ENCODE results near the gene BTG1. TPM values are rescaled to one million over a fixed set of nuclear protein-coding genes. Genes with fewer than 3 reads are reported as not detected.

Gene BTG1
- total RNA-seq, 2 donors from 2014 or later = 30.4 to 34.1 TPM

DNA sequence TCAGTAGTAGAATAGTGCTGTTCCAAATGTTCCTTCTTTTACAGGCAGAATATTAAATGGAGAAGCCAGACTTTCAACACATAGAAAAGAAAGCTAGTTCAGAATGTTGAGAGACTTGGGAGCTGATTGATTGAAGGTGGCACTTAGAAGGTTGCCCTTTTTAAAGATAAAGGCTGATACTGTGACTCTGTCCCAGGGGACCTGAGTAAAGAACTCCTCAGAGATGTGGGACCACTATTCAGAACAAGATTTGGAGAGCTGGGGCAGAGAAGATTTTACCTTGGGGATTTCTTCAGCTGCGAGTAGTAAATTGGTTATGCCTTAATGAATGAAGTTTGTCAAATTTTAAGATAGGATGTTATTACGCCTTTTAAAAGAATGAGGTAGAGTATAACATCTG lies 21.4 kb upstream of the BTG1 start:
- Histone ChIP-seq H3K27me3 (ENCODE audit: control insufficient read depth, insufficient read depth, low read length, poor library complexity, severe bottlenecking) (no peaks in the 10 kb centered on the region), H3K9ac (ENCODE audit: extremely low read depth, low read length, poor library complexity, severe bottlenecking) (no peak overlapping the region), H3K9me3 (ENCODE audit: control insufficient read depth, low read length) (no peaks in the 10 kb centered on the region), H3K4me1 (ENCODE audit: control insufficient read depth, insufficient read depth, low read length) (no peaks in the 10 kb centered on the region), H3K4me3 (ENCODE audit: low read length) (no peak overlapping the region), H3K27ac (ENCODE audit: low read depth, low read length) (no peak overlapping the region), H3K36me3 (ENCODE audit: control insufficient read depth, insufficient read depth, low read length) (no peaks in the 10 kb centered on the region)
- H3K36me3 Mint-ChIP-seq (ENCODE audit: low read depth) = no peaks in the 10 kb centered on the region
- no peaks in the 10 kb centered on the region for H3K27me3 Mint-ChIP-seq (ENCODE audit: insufficient read depth)
- WGBS, 2 experiments (ENCODE audit: insufficient coverage in 1 of 2, insufficient read length in 1 of 2) = 98 to 100% methylated on average over 1 to 2 of the region's 2 CpGs
- no peak overlapping the region for H3K27ac Mint-ChIP-seq
- TF ChIP-seq, protein P1, sequence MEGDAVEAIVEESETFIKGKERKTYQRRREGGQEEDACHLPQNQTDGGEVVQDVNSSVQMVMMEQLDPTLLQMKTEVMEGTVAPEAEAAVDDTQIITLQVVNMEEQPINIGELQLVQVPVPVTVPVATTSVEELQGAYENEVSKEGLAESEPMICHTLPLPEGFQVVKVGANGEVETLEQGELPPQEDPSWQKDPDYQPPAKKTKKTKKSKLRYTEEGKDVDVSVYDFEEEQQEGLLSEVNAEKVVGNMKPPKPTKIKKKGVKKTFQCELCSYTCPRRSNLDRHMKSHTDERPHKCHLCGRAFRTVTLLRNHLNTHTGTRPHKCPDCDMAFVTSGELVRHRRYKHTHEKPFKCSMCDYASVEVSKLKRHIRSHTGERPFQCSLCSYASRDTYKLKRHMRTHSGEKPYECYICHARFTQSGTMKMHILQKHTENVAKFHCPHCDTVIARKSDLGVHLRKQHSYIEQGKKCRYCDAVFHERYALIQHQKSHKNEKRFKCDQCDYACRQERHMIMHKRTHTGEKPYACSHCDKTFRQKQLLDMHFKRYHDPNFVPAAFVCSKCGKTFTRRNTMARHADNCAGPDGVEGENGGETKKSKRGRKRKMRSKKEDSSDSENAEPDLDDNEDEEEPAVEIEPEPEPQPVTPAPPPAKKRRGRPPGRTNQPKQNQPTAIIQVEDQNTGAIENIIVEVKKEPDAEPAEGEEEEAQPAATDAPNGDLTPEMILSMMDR (conservative IDR thresholded peaks at IDR 0.05) = no peak
- H3K9me3 Mint-ChIP-seq = no peaks in the 10 kb centered on the region
- no peak overlapping the region for H3K4me3 Mint-ChIP-seq
- DNase-seq = no peak
- H3K4me1 Mint-ChIP-seq = no peaks in the 10 kb centered on the region

DNA sequence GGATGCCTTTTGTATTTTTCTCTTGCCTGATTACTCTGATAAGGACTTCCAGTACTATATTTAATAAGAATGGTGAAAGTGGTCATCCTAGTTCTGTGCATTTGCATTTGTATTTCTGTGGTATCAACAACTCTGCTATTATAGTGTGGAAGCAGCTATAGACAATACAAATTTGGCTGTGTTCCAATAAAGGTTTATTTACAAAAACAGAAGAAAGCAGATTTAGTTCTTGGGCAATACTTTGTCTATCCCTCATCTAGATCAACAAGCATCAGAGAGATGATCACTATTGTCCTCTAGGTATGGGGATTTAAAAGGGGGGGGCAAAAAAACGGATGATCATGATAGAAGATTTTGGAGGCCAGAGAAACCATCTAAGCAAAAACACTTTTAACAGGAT lies 19.1 kb upstream of the BTG1 start:
- H3K36me3 Mint-ChIP-seq (ENCODE audit: low read depth) = no peaks in the 10 kb centered on the region
- no peak overlapping the region for H3K27ac Mint-ChIP-seq
- WGBS, 2 experiments (ENCODE audit: insufficient coverage in 1 of 2, insufficient read length in 1 of 2) = 83% methylated on average over 1 of the region's 1 CpG; no CpG with 5 or more reads in 1 of the 2 experiments

DNA sequence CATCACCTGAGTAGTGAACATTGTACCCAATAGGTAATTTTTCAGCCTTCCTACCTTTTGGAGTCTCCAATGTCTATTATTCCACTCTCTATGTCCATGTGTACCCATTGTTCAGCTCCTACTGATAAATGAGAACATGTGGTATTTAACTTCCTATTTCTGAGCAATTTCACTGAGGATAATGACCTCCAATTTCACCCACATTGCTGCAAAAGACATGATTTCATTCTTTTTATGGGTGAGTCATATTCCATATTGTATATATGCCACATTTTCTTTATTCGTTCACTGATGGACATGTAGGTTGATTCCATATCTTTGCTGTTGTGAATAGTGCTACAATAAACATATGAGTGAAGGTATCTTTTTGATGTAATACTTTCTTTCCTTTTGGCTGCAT lies 16.4 kb upstream of the BTG1 start:
- WGBS, 2 experiments (ENCODE audit: insufficient coverage in 1 of 2, insufficient read length in 1 of 2) = 100% methylated on average over 1 of the region's 1 CpG; no CpG with 5 or more reads in 1 of the 2 experiments
- TF ChIP-seq, protein P1 (conservative IDR thresholded peaks at IDR 0.05) = no peak
- no peaks in the 10 kb centered on the region for H3K27me3 Mint-ChIP-seq (ENCODE audit: insufficient read depth)
- H3K9me3 Mint-ChIP-seq = no peaks in the 10 kb centered on the region
- Histone ChIP-seq H3K27ac (ENCODE audit: low read depth, low read length) (no peak overlapping the region), H3K9me3 (ENCODE audit: control insufficient read depth, low read length) (no peaks in the 10 kb centered on the region), H3K36me3 (ENCODE audit: control insufficient read depth, insufficient read depth, low read length) (no peaks in the 10 kb centered on the region), H3K4me1 (ENCODE audit: control insufficient read depth, insufficient read depth, low read length) (no peaks in the 10 kb centered on the region), H3K9ac (ENCODE audit: extremely low read depth, low read length, poor library complexity, severe bottlenecking) (no peak overlapping the region), H3K27me3 (ENCODE audit: control insufficient read depth, insufficient read depth, low read length, poor library complexity, severe bottlenecking) (no peaks in the 10 kb centered on the region), H3K4me3 (ENCODE audit: low read length) (no peak overlapping the region)
- no peak for DNase-seq
- no peaks in the 10 kb centered on the region for H3K4me1 Mint-ChIP-seq
- H3K4me3 Mint-ChIP-seq = no peak overlapping the region
- no peaks in the 10 kb centered on the region for H3K36me3 Mint-ChIP-seq (ENCODE audit: low read depth)
- H3K27ac Mint-ChIP-seq = no peak overlapping the region

More for the DNA sequence above, 19.1 kb upstream of the BTG1 start:
- Mint-ChIP-seq H3K4me3 (no peak overlapping the region), H3K4me1 (no peaks in the 10 kb centered on the region), H3K9me3 (no peaks in the 10 kb centered on the region), H3K27me3 (ENCODE audit: insufficient read depth) (no peaks in the 10 kb centered on the region)
- no peaks in the 10 kb centered on the region for H3K4me1 ChIP-seq (ENCODE audit: control insufficient read depth, insufficient read depth, low read length)
- TF ChIP-seq, protein P1 (conservative IDR thresholded peaks at IDR 0.05) = no peak
- no peak overlapping the region for H3K9ac ChIP-seq (ENCODE audit: extremely low read depth, low read length, poor library complexity, severe bottlenecking)
- H3K27ac ChIP-seq (ENCODE audit: low read depth, low read length) = no peak overlapping the region
- no peaks in the 10 kb centered on the region for H3K27me3 ChIP-seq (ENCODE audit: control insufficient read depth, insufficient read depth, low read length, poor library complexity, severe bottlenecking)
- DNase-seq = no peak
- H3K36me3 ChIP-seq (ENCODE audit: control insufficient read depth, insufficient read depth, low read length) = no peaks in the 10 kb centered on the region
- no peak overlapping the region for H3K4me3 ChIP-seq (ENCODE audit: low read length)
- no peaks in the 10 kb centered on the region for H3K9me3 ChIP-seq (ENCODE audit: control insufficient read depth, low read length)

All from endodermal cell (in vitro differentiated cells).